GM19099 (cell line): ENCODE results near the gene COQ3.

Experiments
- POLR2A ChIP-seq: IDR thresholded peaks from 3 replicates; pipeline ENCODE4 v1.6.1; 2011; ENCODE audit warnings: low read depth; ENCODE audit not compliant: insufficient read length; ENCODE audit errors: extremely low read depth

The COQ3 gene

DNA sequence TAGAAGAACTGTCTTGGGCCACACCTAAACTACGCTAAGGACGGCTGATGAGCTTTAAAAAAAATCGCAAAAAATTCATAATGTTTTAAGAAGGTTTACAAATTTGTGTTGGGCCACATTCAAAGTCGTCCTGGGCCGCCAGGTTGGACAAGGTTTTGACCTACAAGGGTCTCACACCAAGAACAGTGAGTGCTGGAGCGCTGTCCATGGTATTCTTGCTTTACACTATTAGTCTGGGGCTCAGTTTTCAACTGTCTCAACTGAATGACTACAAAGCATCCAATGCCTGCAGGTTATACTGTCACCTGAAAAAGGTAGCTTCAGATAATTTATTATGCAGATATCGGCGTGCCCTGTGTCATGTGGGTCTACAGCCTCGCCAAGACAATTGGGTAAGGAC, 40.9 kb downstream of the COQ3 start:
- TF ChIP-seq POLR2A: no peak

DNA sequence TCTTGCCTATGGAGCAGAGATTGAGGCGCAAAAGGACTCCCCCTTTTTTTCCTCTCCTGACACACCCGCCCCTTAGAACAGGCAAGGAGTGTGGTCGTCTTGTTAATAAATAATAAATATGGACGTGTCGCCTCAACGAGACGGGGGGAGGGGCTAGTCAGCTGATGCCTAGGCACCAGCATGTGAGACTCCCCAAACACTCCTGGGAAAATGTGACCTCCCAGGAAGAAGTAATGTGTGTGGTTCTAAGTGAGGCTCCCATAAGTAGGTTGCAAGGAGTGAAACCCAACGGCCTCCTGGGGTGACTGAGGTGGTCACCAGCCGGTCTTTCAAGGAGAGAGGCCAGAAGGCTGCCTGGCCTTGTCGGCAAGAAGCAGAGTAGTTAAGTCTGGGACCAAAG, 43.4 kb downstream of the COQ3 start:
- TF ChIP-seq POLR2A: no peak

DNA sequence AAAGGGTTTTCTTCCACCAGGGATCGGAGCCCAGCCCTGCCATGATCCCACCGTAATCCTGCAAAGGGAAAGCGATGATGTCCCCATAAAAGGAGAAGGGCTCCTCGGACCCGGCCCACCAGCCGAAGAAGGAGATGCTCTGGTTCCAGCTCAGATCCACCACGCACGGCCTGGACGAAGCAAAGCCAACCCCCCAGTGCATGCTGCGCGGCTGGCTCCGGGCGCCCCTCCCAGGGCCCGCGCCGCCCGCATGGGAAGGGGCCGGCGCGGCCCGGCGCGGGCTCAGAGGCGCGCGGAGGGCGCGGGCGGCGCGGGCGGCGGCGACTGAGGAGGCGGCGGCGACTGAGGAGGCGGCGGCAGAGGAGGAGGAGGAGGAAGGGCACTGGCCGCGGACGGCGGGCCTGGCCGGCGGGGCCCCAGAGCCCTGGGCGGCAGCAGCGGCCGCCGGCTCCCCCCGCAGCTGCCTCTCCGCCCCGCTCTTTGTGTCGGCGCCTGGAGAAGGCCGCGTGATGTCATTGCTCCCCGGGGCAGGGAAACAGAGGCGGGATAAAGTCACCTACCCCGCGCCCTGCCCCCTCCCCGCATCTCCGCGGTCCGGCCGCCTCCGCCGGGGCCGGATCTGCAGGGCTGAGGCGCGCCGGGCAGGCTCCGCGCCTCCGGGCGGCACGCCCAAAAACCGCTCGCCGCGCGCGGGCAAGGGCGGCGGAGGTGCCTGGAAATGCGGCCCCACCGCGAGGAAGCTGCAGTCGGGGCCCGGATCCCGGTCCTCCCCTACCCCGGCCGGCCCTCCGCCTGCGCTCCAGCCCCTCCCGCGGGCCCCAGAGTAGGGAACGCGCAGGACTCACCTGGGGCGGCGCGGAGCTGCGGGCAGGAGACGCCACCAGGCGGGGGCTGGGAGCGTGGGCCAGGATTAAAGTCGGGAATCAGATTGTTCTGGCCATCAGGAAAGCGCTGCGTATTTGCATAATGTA, 44.5 kb downstream of the COQ3 start, which contains the start of gene FAXC:
Gene FAXC (minus strand): TSS at position 504 of the 971 bp plus-strand sequence. CDS start 302 bp downstream, at position 202.
- TF ChIP-seq POLR2A: no peak

DNA sequence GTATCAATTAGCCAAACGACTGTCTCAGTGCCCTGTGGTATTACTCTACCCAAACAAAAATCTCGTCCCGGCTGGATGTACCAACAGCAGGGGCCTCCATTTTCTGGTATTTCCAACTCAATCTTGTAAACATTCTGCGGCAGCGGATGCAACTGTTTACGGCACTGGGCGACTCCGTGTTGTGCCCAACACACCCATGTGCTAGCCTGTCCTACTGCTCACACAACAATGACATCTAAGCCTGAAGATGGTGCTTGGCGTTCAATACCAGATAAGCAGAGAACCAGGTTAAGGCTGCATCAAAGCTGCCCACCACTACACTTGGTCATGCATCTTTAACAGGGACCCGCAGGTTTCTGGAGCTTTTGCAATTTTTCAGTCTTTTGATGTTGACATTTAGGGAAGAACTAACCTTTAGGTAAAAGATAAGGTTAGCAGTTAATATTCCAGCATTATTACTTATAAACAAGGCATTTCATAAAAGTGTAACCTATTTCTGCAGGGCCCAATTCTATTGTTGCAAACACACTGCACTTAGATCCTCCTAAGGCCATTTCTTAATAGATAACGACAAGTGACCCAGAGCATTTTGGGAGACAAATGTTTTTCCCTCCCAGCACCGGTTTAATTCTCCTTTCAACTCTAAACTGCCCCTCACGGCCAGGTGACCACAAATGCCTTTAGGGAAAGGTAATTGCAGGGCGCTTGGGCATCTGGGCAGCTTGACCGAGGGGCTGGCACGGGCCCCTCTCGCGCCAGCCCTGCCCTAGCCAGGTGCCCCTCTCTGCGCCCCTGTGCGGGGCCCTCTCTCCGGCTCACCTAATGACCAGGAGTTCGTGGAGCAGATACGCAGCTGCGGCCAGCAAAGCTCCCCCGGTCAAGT, 45.5 kb downstream of the COQ3 start:
- TF ChIP-seq POLR2A: no peak

DNA sequence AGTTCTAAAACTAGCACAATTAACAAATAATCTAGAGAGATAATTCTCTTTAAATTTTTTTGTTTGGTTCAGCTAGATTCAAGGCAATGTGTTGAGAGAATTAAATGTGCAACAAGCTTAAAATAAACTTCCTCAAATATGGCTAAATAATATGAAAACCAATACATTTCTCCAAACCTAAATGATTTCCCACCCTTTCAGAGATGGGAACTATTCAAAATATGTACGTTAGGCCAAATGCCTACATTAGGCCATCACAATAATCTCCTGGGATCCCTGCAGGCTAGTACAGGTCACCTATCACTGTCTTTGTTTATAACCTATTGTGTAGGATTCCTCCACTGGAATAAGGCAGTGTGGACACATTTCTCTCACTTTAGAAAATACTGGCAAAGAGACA, 46.2 kb downstream of the COQ3 start:
- no peak for TF ChIP-seq POLR2A

DNA sequence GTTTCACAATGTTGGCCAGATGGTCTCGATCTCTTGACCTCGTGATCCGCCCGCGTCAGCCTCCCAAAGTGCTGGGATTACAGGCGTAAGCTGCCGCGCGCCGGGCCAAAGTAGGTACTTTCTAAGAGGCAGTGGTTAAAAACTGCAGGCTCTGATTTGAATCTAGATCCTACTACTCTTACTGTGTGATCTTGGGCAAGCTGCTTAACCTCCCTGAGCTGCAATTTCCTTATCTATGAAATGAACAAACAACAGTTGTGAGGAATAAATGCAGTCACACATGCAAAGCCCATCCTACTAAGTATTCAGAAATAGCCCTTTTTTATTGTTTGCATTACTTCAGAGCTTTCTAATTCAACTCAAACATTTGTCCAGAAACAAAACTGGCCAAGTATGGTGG, 47.4 kb downstream of the COQ3 start:
- no peak for TF ChIP-seq POLR2A

DNA sequence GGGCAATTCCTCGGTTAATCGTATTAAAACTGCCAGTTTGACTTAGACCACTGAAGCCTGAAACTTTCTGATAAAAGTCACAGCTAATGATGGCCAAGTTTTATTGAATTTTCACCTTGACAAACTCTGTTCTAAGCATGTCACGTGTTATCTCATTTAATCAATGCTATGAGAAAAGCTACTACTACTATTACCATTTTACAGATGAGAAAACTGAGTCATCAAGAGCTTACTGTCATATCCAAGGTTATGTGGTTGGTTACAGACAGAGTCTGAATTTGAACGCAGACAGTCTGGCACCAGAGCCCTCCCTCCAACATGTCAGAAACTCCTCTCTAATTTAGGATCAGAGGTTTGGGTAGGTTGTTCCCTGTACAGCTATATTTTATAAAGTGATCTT, 48.8 kb downstream of the COQ3 start:
- TF ChIP-seq POLR2A: no peak

DNA sequence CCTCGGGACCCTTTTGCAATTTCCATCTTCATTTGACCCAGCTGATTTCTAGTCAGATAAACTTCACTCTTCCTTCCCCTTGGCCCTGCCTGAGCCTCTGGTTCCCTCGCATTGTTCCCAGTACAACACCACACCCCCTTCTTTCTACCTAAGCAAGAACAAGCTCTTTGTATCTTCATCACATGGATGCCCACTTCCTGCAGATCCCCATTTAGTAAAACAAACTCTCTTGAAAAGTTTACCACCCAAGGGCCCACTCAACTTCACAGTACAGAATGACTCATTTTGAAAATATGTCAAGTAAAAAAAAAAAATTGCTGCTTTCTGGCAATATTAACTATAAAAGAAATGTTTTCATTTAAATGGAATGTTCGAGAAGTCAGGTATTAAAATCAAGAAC, 49.7 kb downstream of the COQ3 start:
- no peak for TF ChIP-seq POLR2A

DNA sequence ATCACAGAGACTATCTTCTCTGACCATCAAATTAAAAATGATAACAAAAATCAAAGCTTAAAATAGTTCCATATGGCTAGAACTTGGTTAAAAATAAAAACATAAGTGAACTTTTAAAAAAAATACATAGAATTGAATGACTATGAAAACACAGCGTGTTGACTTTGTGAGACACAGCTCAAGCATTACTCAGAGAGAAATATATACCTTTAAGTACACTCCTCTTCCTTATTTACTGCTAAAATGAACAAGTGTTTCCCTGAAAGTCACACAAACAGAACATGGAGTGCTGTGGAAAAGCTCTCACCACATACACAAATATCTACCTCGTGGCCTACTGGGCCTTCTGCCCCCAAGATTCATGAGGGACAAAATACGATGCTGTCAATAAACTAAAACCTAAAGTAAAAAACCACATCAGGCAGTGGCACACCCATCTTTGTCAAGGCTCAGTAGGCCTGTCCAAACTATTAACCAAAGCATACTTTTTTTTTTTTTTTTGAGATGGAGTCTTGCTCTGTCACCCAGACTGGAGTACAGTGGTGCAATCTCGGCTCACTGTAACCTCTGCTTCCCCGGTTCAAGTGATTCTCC, 52.0 kb downstream of the COQ3 start:
- TF ChIP-seq POLR2A: no peak

DNA sequence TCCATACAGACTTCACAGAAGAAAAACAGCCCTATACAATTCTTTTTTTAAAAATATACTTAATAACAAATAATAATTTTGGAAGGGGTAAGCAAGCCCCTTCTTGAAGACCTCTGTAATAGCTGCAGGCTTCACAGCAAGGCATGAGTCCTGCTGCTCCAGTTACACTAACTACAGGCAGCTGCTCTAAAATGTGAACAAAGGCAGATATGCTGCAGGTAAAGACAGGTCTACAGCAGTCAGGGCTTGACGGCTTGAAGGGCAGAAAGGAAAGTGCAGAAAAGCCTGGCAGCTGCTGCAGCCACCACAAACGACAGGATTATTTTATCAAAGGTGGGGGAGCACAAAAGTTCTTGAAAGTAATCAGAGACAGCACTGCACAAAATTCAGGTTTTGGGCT, 55.8 kb downstream of the COQ3 start:
- no peak for TF ChIP-seq POLR2A

DNA sequence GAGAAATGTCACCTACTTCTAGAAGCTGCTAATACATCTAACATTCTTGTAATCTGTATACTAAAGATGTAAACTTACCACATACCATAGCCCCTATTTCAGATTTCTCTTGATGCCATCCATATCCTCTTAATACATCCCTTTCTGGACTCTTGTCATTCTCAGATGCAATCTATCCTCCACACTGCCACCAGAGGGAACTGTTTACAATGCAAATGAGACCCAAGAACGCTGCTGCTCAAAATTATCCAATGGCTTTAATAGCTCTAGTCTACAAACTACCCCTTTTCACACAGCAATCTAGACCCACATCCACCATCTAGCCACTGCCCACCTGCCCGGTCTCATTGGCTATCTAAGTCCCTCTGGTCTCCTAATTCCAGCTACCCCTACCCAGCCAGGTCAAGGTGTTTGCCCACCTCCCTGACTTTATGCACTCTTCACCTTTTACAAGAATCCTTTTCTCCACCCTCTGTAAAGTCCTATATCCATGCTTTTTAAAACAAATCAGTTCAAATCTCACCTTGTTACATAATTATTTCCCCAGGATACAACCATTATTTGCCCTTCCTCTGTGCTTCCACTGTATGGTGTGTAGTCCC, 59.4 kb downstream of the COQ3 start:
- no peak for TF ChIP-seq POLR2A

DNA sequence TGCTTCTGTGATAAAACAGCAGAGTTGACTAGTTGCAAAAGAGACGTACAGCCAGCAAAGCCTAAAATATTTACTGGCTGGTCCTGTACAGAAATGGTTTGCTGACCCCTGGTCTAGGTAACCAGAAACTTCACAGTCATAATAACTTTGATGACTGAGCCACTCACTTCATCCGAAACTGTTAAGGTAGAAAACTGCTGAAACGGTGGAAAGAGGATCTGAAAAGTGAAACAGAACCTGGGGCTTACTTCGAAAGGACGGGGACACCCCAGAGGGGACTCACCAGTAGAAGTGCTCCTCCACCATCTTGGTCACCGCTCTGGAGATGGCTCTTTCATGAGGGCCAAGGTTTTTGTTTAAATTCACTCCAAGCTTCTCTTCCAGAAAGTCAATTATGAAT, 60.9 kb downstream of the COQ3 start:
- TF ChIP-seq POLR2A: no peak

DNA sequence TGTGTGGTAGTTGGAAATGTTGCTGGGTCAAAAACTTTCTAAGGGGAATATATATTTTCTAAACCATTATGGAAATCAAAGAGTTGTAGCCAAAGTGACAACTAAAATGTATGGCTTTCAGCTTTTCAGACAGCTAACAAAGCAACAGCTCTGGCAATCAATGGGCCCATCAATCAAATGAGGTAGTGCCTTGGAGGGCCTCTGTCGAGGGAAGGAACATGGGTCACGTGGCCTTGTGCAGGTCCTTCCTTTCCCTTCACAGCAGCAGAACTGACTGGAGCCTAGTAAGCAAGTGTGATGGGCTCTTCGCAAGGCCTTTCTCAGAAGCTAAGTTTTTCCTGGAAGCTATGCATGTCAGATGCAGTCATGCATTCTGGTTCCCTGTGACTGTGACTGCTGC, 62.5 kb downstream of the COQ3 start:
- no peak for TF ChIP-seq POLR2A

DNA sequence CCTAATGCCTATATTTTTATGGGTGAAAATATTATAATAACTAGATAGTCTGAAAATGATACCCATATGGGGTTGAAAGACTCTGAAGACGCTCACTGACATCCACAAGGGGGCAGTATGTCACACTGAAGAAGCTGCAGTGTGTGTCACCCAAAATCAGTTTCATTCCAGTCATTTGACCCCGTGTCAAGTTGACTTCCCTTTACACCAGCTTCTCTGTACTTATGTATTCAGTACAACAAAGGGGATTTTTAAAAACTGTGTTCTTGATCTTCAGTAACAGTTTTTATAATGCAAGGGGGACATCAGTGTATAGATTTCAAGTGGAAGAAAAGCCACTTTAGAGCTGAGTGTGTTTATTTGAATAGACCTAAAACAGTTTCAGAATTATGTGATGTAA, 63.8 kb downstream of the COQ3 start:
- no peak for TF ChIP-seq POLR2A

DNA sequence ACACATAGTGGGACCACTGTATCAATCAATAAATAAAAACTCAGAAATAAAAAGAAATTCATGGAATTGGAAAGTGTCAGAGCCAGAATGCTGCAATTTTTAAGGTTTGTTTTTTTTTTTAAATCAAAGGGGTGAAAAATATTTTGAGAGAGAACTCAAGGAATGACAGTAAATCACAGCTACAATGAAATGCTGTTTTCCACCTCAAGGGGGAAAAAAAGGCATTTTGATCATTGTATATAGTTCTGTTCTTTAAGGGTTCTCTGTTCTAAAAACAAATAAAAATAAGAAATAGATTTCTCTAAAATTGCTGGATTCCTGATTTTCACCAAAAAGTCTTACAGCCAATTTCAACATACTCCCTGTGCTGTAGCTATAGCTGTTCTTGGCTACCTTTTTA, 69.0 kb downstream of the COQ3 start:
- TF ChIP-seq POLR2A: no peak
